ENCODE results near the gene OCSTAMP.

Gene OCSTAMP

GRCh38 chr20:46552460-46553420 is 2.3 kb upstream of the OCSTAMP start:
- no peak for FAIRE-seq

GRCh38 chr20:46551522-46552381 is 1.3 kb upstream of the OCSTAMP start:
- FAIRE-seq = no peak
- no peak for DNase-seq (ENCODE audit: low spot score)

More at GRCh38 chr20:46552460-46553420, 2.3 kb upstream of the OCSTAMP start:
- DNase-seq (ENCODE audit: low spot score) = no peak

- no peak for FAIRE-seq
Observed at GRCh38 chr20:46549188-46549972, 1.1 kb downstream of the OCSTAMP start.

GRCh38 chr20:46548688-46549087 is 1.8 kb downstream of the OCSTAMP start:
- FAIRE-seq (no peak), DNase-seq (ENCODE audit: low spot score) (no peak)

More at GRCh38 chr20:46549188-46549972, 1.1 kb downstream of the OCSTAMP start:
- no peak for DNase-seq (ENCODE audit: low spot score)

DNA sequence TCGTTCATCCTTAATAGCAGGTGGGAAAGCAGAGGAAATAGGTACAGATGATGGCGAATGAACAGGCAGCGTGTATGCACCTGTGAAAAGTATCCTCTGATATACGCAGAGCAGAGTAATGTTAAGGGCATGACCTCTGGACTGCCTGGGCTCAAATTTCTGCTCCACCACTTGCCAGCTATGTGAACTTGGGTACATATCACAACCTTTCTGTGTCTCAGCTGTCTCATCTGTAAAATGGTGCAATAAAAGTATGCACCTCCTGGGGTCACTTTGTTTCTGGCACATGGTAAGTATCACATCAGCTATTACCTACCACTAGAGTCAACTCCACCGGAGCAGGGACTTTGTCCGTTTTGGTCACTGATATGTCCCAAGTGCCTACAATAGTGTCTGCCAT is 2.5 kb downstream of the OCSTAMP start:
- no peak for FAIRE-seq
- no peak for DNase-seq (ENCODE audit: low spot score)

DNA sequence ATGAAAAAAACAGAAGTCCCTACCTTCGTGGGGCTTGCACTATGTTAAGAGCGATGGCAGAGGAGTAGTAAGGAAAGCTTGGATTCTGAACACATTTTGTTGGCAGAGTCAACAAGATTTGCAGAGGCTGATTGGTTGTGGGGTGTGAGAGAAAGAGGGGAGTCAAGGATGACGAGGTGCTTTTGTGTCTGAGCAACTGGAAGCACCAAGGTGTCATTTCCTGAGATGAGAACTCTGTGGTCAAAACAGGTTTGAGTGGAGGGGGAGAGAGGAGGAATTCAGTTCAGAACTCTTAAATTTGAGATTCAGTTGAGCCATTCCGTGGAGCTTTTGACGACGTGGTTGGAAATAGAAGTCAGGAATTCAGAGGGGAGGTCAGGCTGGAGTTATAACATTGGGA is 3.5 kb downstream of the OCSTAMP start:
- no peak for FAIRE-seq
- DNase-seq (ENCODE audit: low spot score) = no peak

DNA sequence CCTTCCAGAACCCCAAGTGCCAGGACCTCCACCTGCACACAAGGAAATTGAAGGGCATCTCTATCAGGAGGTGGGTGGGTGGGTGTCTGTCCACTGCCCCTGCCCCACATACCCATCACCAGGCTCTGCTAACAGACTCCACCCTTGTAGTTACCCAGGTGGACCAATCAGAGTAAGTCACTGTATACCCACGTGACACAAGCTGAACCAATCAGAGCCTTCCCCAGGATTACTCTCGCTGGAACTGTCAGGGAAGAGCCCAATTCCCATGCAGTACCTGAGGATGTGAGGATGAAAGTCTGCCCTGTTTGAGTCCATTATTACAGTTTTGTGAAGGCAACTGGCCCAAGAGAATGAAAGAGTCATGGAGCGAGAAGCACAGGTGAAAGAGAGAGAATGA is 4.2 kb downstream of the OCSTAMP start:
- FAIRE-seq = no peak
- DNase-seq (ENCODE audit: low spot score) = no peak

- FAIRE-seq = no peak
- DNase-seq (ENCODE audit: low spot score) = no peak
Observed at GRCh38 chr20:46545827-46546138, 4.7 kb downstream of the OCSTAMP start.

DNA sequence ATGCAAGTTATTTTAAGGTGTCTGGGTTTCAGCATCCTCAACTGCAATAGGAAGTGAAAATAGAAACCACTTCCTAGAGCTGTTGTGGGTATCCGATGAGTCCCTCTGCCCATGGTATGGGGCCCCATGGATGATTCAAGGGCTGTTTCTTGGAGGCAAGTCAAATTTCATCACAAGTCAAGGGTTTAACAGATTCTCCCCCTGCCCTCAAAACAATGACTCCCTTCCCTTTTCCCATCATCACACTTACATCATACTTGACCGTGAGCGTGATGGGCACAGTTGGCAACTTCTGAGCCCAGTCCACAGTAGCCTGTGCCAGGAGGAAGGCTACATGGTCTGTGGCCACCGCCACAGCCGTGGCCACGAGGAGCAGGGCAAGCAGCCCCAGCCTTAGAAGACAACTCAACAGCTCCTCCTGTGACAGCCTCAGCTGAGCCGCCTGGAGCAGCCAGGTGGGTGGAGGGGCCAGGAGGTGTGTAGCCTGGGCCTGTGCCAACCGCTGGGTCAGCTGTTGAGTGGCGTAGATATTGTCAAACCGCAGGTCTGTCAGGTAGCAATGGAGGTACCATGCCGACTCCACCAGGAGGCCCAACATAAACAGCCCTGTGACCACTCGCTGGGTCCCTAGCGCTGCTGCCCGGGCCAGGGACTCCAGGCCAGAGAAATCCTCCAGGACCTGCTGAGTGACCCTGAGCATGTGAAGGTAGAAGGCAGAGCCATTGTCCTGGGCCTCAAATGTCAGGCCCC is 5.2 kb downstream of the OCSTAMP start:
- no peak for FAIRE-seq
- DNase-seq (ENCODE audit: low spot score) = no peak

DNA sequence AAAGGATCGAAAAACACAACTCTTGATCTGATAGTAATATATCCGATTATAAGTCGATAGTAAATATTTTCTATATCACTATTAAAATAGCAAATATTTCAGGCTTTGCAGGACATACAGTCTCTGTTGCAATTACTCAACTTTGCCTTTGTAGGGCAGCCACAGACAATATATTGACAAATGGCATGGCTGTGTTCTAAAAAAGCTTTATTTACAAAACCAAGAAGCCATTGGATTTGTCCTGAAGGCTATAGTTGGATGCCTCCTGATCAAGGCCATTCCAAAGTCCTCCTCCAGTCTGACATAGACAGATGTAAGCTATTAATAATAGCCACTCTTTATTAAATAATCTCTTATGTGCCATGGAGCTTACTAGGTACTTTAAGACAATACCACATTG is 5.9 kb downstream of the OCSTAMP start:
- no peak for FAIRE-seq
- no peak for DNase-seq (ENCODE audit: low spot score)

DNA sequence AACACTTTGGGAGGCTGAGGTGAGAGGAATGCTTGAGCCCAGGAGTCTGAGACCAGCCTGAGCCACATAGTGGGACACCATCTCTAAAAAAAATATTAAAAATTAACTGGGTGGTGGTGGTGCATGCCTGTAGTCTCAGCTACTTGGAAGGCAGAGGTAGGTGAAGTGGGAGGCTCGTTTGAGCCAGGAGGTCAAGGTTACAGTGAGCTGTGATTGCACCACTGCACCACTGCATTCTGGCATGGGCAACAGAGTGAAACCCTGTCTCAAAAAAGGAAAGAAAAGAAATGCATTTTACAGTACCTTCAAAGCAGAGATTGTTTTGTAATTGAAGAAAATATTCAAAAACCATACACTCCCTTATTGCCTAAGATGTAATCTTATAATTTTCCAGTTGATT is 6.5 kb downstream of the OCSTAMP start:
- FAIRE-seq = no peak
- DNase-seq (ENCODE audit: low spot score) = no peak

GRCh38 chr20:46543033-46543432 is 7.4 kb downstream of the OCSTAMP start:
- DNase-seq (ENCODE audit: low spot score) = no peak
- FAIRE-seq = no peak

DNA sequence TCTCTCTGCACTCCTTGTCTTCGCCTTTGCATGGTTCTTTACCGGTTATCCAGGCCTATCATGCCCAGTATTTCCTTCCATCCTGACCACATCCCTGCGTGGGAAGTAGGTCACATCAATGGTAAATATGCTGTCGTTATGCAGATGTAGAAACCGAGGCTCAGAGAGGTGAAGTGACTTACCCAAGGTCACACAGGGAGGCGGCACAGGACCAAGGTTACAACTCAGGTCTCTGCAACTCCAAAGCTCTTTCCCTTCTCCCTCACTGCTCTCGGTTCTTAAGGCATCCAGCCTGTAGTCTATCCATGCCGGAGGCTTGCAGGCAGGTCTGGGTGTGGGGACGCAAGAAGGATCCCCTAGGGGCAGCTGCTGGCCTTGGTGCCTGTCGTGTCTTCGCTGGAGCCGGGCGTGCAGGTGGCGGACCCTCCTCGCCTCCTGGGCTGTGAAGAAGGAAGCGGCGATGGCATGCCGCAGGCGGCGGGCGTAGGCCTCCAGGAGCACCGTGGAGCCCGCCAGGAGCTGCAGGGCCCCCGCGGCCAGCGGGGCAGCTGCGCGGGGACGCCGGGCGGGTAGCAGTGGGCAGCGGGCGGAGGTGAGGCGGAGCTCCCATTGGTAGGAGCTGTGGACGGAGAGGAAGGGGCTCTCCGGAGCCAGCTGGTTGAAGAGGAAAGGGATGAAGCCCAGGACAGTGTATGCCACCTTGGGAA is 9.1 kb downstream of the OCSTAMP start:
- FAIRE-seq = peak; percentile 48

DNA sequence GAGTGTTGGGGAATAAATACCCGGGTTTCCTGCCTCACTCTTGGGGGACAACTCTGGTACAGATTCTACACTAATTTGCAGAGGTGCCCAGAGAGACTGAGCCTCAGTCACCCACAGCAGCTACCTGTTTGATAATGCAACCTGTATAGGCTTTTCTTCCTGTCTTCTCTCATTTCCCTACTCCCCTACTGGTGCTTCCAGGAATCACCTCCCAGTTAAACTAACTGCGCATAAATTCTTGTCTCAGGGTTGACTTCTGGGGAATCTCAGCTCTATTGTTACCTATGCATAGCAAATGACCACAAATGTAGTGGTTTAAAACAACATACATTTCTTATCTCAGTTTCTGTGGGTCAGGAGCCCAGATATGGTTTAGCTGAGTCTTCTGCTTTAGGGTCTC is 11.3 kb downstream of the OCSTAMP start:
- DNase-seq (ENCODE audit: low spot score) = no peak
- FAIRE-seq = no peak

More for the DNA sequence above, 9.1 kb downstream of the OCSTAMP start:
- no peak for DNase-seq (ENCODE audit: low spot score)

DNA sequence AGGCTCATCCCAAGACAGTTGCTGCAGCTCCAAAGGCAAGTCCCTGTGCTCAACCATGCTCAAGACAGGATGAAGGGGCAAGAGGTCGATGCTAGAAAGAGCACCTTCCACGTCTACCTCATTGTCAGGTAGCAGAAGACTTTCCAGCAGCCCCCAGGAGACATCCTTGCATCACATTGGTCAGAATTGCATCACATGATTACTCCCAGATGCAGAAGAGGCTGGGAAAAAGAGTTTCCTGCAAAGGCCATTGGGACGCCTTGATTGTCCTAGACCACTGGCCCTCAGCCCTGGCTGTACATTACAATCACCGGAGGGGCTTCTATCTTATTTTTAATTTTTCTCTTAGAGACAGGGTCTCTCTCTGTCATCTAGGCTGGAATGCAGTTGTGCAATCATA is 19.8 kb downstream of the OCSTAMP start:
- no peak for DNase-seq (ENCODE audit: low spot score)

DNA sequence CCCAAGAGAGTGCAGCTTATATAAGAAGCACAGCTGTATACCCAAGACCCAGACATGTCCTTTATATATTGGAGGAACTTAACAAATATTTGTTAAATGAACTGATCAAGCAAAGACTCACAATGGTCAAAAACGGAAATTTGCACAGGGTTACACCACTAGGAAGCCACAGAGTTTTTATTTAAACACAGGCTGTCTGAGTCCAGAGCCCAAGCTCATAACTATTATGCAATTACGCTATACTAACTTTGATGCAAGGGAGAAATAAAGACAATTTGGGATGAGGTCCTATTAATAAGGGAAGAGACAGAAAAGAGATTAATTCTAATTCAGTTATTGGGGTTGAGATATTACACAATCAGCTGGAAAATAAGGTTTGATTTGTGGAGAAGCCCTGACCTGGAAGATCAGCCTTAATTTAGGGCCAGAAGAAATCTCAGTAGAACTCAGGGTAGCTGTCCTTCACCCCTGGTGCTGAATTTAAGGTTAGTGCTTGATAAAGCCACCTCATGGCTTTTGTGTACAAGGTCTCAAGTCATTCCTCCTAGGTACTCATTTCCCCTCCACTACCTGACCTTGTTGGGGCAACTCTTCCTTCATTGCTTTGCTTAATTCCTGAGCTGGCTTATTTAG is 26.6 kb downstream of the OCSTAMP start:
- FAIRE-seq (no peak), DNase-seq (ENCODE audit: low spot score) (peak; percentile 38)

More for the DNA sequence above, 19.8 kb downstream of the OCSTAMP start:
- FAIRE-seq = no peak

- DNase-seq (ENCODE audit: low spot score) (no peak), FAIRE-seq (no peak)
Observed at GRCh38 chr20:46523108-46523507, 27.3 kb downstream of the OCSTAMP start.

DNA sequence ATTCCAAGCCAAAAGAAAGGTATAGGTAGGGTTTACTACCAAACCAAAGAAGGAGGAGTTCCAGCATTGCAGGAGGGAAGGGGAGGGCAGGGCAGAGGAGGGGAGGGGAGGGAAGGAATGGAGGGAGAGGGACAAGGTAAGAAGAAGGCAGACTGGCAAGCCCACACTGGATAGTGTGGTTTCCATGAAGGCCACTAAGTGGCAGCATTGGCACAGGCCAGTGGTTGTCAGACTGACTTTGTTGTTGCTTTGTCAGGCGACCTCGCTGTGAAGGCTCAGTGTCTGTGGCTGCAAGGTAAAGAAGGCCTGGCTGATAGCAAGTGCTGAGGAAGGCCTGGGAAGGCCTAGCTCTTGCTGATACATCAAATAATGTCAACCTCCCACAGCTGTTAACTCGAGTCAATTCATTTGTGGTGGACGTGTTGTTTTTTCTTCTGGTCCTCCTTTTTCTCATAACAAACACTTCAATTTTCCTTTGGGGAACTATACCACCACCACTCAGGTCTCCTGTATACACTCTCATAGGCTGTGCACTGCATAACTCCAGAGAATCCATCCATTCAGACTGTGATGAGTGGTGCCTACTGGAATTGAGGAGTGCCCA is 29.4 kb downstream of the OCSTAMP start:
- FAIRE-seq = peak; percentile 46
- DNase-seq (ENCODE audit: low spot score) = peak; percentile 70

DNA sequence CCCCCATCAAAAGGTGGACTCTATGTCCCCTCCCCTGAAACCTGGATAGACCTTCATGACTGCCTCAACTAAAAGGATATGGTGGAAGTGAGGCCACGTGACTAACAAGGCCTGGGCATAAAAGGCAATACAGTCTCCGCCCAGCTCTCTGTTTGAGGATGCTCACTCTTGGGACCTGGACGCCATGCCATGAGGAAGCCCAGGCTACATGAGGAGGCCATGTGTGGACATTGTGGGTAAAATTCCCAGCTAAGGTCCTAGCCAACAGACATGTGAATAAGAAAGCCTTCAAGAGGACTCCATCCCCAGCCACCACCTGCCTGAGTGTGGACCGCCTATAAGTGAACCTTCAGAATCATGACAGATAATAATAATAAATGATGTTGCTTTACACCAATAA is 29.9 kb downstream of the OCSTAMP start:
- FAIRE-seq (no peak), DNase-seq (ENCODE audit: low spot score) (no peak)

Data from urothelium cell line (cell line).